Ascending aorta (tissue), 2 donors: Measurements from ENCODE around the gene NR2C1. TPM values are rescaled to one million over a fixed set of nuclear protein-coding genes. Genes with fewer than 3 reads are reported as not detected.

ENCODE experiments used
- DNase-seq, 2 donors: peaks; one replicate each; pipeline ENCODE4 v3.0.0-alpha.2; 2019; ENCODE audit warnings: low spot score in 2 of 2
- H3K27ac ChIP-seq, 2 donors: fragments of 200-600 bp; sonication (generic); one replicate each; pipeline ENCODE4 v1.5.1; 2016 to 2017; ENCODE audit warnings: mild to moderate bottlenecking in 1 of 2
- H3K27me3 ChIP-seq: fragments of 200-600 bp; sonication (generic); one replicate; pipeline ENCODE4 v1.5.1; 2017
- H3K36me3 ChIP-seq, 2 donors: fragments of 200-600 bp; sonication (generic); one replicate each; pipeline ENCODE4 v1.5.1; 2016
- H3K4me1 ChIP-seq, 2 donors: fragments of 200-600 bp; sonication (generic); one replicate each; pipeline ENCODE4 v1.5.1; 2016 to 2017; ENCODE audit warnings: mild to moderate bottlenecking in 1 of 2
- H3K4me3 ChIP-seq, 2 donors: fragments of 200-600 bp; sonication (generic); one replicate each; pipeline ENCODE4 v1.5.1; 2016 to 2017; ENCODE audit warnings: mild to moderate bottlenecking in 1 of 2
- H3K9me3 ChIP-seq, 2 donors: fragments of 200-600 bp; sonication (generic); one replicate each; pipeline ENCODE4 v1.5.1; 2016
- intact Hi-C: fragments of 100-400 bp; cut with DNase I; formaldehyde crosslinking; loops from one replicate; pipeline ENCODE4 v1.15.1; 2023
- total RNA-seq: library from RNA; depleted of rRNA; stranded (reverse); fragments of >200 nt; gene quantifications from one replicate; pipeline ENCODE4 v1.1.0, GENCODE V29; 2016
- TF ChIP-seq, protein P1 (sequence below), 3 experiments: fragments of 200-600 bp in 2 of 3; fragments of 450-650 bp in 1 of 3; sonication (generic) in 2 of 3; IDR thresholded peaks; one replicate each; pipeline ENCODE4 v1.5.1; 2016 to 2019; ENCODE audit warnings: antibody characterized with exemption in 3 of 3, mild to moderate bottlenecking in 1 of 3, moderate library complexity in 1 of 3

The NR2C1 gene
- total RNA-seq, 1 donor from 2014 or later, result 42.3 TPM

DNA sequence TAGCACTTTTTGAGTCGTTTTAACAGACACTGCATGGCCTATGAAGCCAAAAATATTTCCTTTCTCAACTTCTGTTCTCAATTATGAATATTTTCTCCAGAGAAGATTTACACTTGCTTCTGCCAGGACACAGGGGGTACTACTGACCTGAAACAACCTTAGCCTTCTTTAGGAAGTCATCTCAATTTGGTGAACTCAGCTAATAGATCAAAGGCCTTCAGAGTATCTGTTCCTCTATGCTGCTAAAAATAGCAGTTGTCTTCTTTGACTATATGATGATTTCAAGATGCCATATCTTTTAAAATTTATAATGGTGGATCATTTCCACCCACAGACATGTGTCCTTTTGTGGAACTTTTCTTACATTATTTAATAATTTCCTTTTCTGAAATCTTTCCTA is 55.9 kb downstream of the NR2C1 start:
- DNase-seq, result no peak
- H3K9me3 ChIP-seq, result no peaks in the 10 kb centered on the region
- H3K27me3 ChIP-seq, result no peaks in the 10 kb centered on the region
- H3K36me3 ChIP-seq, result peaks cover 0 to 15% of the 10 kb centered on the region in 2 donors
- TF ChIP-seq, protein P1, sequence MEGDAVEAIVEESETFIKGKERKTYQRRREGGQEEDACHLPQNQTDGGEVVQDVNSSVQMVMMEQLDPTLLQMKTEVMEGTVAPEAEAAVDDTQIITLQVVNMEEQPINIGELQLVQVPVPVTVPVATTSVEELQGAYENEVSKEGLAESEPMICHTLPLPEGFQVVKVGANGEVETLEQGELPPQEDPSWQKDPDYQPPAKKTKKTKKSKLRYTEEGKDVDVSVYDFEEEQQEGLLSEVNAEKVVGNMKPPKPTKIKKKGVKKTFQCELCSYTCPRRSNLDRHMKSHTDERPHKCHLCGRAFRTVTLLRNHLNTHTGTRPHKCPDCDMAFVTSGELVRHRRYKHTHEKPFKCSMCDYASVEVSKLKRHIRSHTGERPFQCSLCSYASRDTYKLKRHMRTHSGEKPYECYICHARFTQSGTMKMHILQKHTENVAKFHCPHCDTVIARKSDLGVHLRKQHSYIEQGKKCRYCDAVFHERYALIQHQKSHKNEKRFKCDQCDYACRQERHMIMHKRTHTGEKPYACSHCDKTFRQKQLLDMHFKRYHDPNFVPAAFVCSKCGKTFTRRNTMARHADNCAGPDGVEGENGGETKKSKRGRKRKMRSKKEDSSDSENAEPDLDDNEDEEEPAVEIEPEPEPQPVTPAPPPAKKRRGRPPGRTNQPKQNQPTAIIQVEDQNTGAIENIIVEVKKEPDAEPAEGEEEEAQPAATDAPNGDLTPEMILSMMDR (IDR thresholded peaks at IDR 0.05), result no peak
- intact Hi-C loops, result no loop called here
- H3K4me3 ChIP-seq, result no peak overlapping the region
- H3K4me1 ChIP-seq, result no peaks in the 10 kb centered on the region
- no peak overlapping the region for H3K27ac ChIP-seq

DNA sequence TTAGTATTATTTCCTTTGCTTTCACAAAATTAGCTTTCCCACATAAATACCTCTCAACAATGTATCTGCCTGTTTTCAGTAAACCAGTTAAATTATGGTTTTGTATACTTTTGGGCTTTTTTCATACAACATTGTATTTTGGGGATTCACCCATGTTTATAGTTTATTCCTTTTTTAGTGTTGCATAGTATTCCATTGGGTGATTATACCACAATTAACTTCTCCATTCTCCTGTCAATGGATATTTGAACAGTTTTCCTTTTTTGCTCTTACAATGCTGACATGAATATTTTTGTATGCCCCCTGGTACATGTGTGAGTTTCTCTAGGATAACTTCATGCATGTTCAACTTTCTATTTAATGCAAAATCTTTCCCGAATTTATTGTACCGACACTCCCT is 57.3 kb downstream of the NR2C1 start:
- Histone ChIP-seq H3K4me3 (no peak overlapping the region), H3K36me3 (peaks cover 0 to 3% of the 10 kb centered on the region in 2 donors), H3K4me1 (no peaks in the 10 kb centered on the region), H3K9me3 (no peaks in the 10 kb centered on the region), H3K27ac (no peak overlapping the region), H3K27me3 (no peaks in the 10 kb centered on the region)
- intact Hi-C loops, result no loop called here
- TF ChIP-seq, protein P1 (IDR thresholded peaks at IDR 0.05), result no peak
- DNase-seq, result no peak

DNA sequence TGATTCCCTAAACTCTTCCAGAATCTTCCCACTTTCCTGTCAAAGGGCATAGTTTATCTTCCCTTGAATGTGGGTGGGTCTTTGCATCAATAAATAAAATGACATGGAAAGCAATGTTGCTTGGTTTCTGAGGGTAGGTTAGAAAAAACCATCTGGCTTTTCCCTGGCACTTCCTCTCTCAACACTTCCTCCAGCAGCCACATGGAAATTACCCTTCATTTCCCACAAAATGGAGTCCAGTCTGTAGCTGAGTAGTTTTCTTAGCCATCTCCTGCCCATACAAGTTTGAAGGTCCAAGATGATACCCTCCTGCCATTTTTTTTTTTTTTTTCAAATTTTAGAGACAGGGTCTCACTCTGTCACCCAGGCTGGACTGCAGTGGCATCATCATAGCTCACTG is 58.9 kb downstream of the NR2C1 start:
- Histone ChIP-seq H3K27ac (no peak overlapping the region), H3K9me3 (no peaks in the 10 kb centered on the region), H3K27me3 (no peaks in the 10 kb centered on the region), H3K4me1 (no peaks in the 10 kb centered on the region), H3K4me3 (no peak overlapping the region), H3K36me3 (no peaks in the 10 kb centered on the region)
- intact Hi-C loops, result no loop called here
- no peak for DNase-seq
- TF ChIP-seq, protein P1 (IDR thresholded peaks at IDR 0.05), result no peak

DNA sequence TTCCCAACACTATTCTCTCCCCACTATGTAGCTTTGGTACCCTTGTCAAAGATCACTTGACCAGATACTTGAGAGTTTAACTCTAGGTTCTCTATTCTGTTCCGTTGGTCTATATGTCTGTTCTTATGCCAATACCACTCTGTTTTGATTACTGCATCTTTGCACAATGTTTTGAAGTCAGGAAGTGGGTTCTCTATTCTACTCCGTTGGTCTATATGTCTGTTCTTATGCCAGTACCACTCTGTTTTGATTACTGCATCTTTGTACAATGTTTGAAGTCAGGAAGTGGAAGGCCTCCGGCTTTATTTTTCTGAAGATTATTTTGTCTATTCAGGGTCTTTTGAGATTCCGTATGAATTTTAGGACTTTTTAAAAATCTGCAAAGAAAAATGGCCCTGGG is 67.2 kb downstream of the NR2C1 start:
- no peak for DNase-seq
- no peak overlapping the region for H3K27ac ChIP-seq
- peaks cover 0 to 1% of the 10 kb centered on the region in 2 donors for H3K36me3 ChIP-seq
- H3K27me3 ChIP-seq, result no peaks in the 10 kb centered on the region
- intact Hi-C loops, result no loop called here
- peaks cover 0 to 4% of the 10 kb centered on the region in 2 donors for H3K4me1 ChIP-seq
- H3K4me3 ChIP-seq, result no peak overlapping the region
- TF ChIP-seq, protein P1 (IDR thresholded peaks at IDR 0.05), result no peak
- peaks cover 0 to 11% of the 10 kb centered on the region in 2 donors for H3K9me3 ChIP-seq

DNA sequence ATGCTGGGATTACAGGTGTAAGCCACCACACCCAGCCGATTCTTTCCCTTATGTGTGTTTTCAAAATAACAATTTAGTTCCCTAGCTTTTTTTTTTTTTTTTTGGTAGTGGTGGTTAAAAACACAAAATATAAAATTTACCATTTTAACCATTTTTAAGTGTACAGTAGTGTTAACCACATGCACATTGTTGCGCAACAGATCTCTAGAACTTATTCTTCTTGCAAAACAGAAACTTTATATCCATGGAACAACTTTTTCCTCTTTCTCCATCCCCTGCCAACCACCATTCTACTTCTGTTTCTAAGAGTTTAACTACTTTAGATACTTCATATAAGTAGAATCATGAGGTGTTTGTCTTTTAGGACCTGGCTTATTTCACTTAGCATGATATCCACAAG is 68.8 kb downstream of the NR2C1 start:
- intact Hi-C loops, result no loop called here
- no peak for DNase-seq
- TF ChIP-seq, protein P1 (IDR thresholded peaks at IDR 0.05), result no peak

DNA sequence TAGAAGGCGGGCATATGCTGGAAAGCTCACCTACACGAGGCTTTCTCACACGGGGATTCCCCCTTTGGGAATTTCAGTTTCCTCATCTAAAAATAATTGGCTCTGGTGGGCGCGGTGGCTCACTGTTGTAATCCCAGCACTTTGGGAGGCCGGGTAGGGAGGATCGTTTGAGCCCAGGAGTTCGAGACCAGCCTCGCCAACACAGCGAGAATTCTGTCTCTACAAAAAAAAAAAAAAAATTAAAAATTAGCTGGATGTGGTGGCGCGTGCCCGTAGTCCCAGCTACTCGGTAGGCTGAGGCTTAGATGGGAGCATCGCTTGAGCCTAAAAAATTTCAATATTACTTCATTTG is 69.5 kb downstream of the NR2C1 start:
- TF ChIP-seq, protein P1 (IDR thresholded peaks at IDR 0.05), result no peak
- H3K27ac ChIP-seq, result peak overlapping the region; percentile 75 to 82
- peak overlapping the region; percentile 63 to 89 for H3K4me3 ChIP-seq
- DNase-seq, result no peak
- H3K9me3 ChIP-seq, result peaks cover 0 to 11% of the 10 kb centered on the region in 2 donors
- peaks cover 4 to 9% of the 10 kb centered on the region in 2 donors for H3K36me3 ChIP-seq
- peaks cover 4% of the 10 kb centered on the region in 2 donors for H3K4me1 ChIP-seq
- intact Hi-C loops, result loop anchor here (2.0 kb wide), 1 partner anchor 69 kb away; the partner anchor contains the start of gene NR2C1
- H3K27me3 ChIP-seq, result no peaks in the 10 kb centered on the region

More for the DNA sequence above, 68.8 kb downstream of the NR2C1 start:
- no peak overlapping the region for H3K27ac ChIP-seq
- H3K4me3 ChIP-seq, result no peak overlapping the region
- peaks cover 4 to 9% of the 10 kb centered on the region in 2 donors for H3K36me3 ChIP-seq
- no peaks in the 10 kb centered on the region for H3K27me3 ChIP-seq
- H3K9me3 ChIP-seq, result peaks cover 0 to 11% of the 10 kb centered on the region in 2 donors
- H3K4me1 ChIP-seq, result peaks cover 4% of the 10 kb centered on the region in 2 donors
